CMK (cell line): Measurements from ENCODE around the gene OR8B4.
"Not testable (repeated sequence)": the region's sequence is repeated elsewhere in the genome, so short reads cannot be mapped to it uniquely, and the experiment has no call there.

Experiments used
- DNase-seq: peaks from one replicate; pipeline ENCODE4 v3.0.0-alpha.2; 2010; ENCODE audit warnings: low read depth

Gene OR8B4

DNA sequence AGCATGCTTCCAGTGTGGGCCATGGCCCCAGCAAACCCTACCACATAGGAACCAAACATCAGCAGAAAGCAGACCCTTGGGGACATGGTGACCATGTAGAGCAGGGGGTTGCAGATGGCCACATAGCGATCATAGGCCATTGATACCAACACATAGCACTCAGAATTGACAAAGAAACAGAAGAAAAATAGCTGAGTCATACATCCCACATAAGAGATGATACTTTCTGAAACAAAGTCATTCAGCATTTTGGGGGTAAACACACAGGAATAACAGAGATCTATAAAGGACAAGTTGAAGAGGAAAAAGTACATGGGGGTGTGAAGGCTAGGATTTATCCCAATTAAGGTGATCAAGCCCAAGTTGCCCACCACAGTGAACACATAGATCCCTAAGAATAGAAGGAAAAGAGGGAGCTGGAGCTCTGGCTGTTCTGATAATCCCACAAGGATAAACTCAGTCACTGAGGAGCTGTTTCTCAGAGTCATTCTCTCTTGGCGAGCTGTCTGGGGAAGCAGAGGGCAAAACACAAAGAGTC is at the start of gene OR8B4:
TSS of gene OR8B4 (minus strand) at position 488 of the 538 bp plus-strand sequence. CDS start at position 488, 0 bp downstream.
- DNase-seq = no peak

DNA sequence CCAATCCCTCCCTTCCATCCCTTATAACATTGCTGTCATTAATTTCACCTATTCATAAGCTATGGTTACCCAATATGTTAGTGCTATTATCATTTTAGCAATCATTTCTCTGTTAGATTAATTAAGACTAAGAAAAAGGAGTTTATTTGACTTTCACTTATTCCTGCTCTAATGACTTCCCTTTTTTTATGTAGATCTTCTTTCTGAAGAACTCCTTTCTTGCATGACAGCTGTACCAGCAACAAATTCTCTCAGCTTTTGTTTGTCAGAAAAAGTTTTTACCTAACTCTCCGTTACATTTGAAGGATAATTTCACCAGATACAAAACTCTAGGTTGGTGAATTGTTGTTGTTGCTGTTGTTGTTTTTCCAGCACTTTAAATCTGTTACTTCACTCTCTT is 49.4 kb upstream of the OR8B4 start:
- no peak for DNase-seq

DNA sequence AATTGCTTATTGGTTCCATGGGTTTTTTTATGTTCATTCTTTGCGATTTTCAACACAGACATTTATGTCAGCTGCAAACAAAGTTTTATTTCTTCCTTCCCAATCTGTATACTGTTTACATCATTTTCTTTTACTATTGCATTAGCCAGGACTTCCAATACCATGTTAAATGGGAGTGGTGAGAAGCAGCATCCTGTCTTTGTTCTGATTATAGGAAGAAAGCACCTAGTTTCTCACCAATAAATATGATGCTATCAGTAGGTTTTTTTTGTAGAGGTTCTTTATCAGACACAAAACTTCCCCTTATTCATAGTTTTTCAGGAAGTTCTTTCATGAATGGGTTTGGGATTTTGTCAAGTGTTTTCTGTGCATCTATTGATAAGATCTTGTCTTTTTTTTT is 48.8 kb upstream of the OR8B4 start:
- DNase-seq = no peak

DNA sequence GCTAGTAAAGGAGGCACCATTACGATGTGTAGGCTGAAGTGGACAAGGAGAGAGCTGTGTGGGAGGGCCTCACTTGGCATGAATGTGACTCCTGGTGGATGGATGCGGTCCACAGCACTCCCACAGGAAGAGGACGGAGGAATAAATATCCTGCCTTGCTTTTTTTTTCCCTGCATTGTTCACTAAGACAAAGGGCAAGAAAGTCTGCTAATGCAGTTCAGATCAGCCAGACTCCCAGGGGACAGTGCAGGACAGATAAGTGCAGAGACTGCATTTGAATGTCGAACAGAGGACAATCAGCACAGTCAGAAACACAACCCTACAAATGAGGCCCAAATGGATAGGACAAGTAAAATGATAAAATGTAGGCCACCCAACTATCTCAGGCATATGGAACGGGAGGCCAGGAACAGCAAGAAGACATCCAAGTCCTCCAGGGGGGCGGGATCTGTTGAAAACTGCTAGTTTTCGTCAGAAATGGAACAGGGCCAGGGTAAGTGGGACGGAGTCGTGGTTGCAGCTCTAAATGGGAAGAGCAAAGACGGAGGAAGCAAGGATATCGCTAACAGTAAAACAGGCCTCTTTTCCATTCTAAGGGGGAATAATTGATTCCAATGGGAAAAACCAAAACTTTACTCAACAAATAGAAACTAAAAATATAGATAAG is 46.0 kb upstream of the OR8B4 start:
- no peak for DNase-seq

DNA sequence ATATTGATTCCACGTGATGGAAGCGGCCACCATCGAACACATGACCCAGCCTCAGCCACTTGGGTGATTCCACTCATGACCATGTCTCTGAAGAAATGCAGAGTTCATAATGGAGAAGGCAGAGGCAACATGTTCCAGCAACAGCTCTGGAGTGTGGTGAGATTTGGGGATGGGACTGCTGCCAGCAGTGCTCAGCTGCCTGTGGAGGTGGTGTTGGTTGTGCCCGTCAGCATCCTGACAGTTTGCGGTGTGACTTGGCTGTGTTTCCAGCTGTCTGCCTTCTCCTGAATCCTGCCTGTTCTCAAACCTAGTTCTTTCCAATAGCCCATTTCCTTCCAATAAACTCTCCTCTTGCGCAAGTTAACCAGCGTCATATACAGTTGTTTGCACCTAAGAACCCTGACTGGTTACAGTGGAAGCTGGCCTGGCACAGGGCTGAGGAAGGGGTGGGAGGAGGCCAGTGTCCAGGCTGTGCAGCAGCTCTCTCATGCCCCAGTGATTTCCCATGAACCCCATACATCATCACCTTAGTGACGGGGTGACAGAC is 42.8 kb upstream of the OR8B4 start:
- DNase-seq = no peak

- no peak for DNase-seq
Observed at GRCh38 chr11:124465368-124465767, 40.7 kb upstream of the OR8B4 start.

DNA sequence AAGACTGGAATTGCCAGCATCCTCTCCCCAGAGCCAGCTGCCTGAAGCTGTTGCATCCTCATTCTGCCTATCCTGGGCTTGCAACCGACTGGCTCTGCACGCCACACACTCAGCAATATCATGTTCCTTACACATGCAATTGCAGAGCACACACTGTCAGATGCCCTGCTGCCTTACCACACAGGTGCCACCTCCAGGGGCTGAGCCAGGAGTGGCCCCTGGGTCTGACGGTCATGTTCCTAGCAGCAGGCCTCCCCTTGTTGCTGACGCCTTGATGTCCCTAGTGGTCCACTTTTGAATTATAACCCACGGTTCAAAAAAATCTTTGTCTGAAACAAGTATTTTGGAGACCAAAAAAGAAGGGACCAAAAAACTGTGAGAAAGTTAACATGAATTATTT is 39.3 kb upstream of the OR8B4 start:
- DNase-seq = no peak

GRCh38 chr11:124463324-124463723 is 38.7 kb upstream of the OR8B4 start:
- no peak for DNase-seq

- DNase-seq = no peak
Observed at GRCh38 chr11:124460459-124460858, 35.8 kb upstream of the OR8B4 start.

DNA sequence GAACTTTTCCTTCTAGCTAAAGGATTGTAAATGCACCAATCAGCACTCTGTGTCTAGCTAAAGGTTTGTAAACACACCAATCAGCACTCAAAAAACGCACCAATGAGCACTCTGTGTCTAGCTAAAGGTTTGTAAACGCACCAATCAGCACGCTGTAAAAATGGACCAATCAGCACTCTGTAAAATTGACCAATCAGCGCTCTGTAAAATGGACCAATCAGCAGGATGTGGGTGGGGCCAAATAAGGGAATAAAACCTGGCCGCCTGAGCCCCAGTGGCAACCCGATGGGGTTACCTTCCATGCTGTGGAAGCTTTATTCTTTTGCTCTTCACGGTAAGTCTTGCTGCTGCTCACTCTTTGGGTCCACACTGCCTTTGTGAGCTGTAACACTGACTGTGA is 34.7 kb upstream of the OR8B4 start:
- not testable (repeated sequence) for DNase-seq

- no peak for DNase-seq
Observed at GRCh38 chr11:124454552-124454951, 29.9 kb upstream of the OR8B4 start.

DNA sequence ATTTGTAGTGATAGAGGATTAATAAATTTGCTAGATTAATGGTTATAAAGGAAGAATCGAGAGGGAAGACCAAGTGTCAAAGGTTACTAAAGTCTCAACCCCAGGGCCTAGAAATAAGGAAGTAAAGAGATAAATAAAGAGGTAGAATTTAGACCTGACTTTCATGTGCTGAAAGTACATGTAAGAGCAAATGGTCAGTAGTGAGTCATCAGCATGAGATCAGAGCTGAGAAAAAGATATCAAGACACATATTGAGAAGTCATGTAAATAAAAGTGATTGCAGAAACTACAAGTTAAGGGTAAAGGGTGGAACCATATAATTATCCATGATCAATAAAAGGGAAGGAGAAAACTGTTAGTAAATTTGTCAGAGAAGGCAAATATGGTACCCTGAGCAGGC is 22.2 kb upstream of the OR8B4 start:
- no peak for DNase-seq

GRCh38 chr11:124445646-124446150 is 21.0 kb upstream of the OR8B4 start, which contains the start of gene OR8B8:
Gene OR8B8, minus strand, starts transcription at chr11:124445696. Its CDS starts 4,611 bp downstream, at chr11:124441085.
- no peak for DNase-seq

DNA sequence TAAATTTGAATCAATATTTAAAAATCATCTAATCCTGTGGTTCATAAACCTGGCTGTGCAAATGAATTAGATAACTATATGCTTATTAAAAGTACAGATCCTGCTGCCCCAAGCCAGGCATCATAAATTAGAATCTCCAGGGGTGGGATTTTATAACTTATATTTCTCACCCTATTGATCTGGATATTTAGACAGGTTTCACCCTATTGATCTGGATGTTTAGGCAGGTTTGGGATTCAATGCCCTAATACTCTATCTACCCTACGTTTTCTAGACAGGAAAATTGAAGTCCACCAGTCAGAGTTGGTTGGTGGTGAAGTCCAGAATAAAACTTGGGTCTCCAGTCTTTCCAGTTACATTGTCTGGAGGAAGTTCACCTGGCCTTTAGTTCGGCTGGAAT is 18.2 kb upstream of the OR8B4 start:
- DNase-seq = no peak

DNA sequence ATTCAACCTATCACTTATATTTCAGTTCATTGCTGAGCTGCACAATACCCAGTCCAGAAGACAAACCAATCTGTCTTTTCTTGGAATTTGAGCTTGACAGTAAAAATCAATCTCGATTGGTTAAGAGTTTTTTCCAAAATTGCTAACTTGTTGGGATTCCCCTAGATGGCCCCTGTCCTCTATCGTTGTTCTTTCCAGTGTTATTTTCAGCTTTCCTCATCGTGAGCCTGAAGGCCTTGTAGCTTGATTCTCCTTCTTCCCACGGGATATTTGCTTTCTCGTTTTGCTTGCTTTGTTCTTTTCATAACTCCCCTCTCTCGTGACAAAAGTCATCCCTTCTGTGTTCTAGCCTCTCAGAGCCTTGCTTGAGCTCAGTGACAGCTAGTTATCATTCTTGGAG is 17.8 kb upstream of the OR8B4 start:
- no peak for DNase-seq

GRCh38 chr11:124441519-124441918 is 16.8 kb upstream of the OR8B4 start:
- no peak for DNase-seq

DNA sequence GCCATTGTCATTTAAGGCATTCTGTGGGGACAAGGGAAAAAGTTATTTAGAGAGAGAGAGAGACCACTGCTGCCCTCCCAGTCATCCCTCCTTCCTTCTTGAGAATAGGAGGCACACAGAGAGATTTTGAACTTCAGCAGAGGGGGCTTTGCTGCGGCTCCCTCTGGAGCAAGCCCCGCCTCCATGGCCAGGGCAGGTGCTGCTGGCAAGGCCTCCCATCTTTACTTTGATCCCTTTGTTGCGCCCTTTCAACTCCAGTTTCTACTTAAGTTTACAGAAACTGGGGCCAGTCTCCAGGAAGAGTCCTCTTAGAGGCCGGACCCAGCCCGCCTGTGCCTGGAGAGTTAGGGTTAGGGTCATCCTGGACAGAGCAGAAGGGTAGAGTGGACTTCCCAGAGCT is 16.4 kb upstream of the OR8B4 start:
- DNase-seq = no peak

- peak; percentile 26 for DNase-seq
Observed at GRCh38 chr11:124440608-124441007, 15.9 kb upstream of the OR8B4 start.

- DNase-seq = no peak
Observed at GRCh38 chr11:124434699-124435098, 10.0 kb upstream of the OR8B4 start.

GRCh38 chr11:124429599-124429998 is 4.9 kb upstream of the OR8B4 start:
- DNase-seq = no peak

GRCh38 chr11:124421043-124421442 is 3.6 kb downstream of the OR8B4 start:
- no peak for DNase-seq

GRCh38 chr11:124415356-124415923 is 9.2 kb downstream of the OR8B4 start:
- no peak for DNase-seq

DNA sequence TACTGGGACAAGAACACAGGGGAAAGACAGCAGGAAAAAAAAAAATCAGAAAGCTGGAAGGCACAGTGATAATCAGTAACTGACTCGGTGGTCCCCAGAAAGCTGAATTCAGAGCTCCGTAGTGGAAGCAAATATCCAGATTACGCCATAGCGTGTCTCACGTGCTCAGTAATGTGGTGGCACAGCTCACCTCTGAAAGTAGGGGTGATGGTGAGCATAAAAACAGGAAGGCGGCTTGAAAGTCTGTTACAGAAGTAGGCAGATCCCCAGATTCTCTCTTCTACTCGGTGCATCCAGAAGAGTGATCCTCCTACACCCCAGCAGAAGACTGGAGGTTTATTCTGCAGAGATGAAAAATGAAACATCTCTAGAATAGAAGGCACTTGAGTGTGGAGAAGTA is 14.8 kb downstream of the OR8B4 start:
- DNase-seq = no peak
